ENCODE data around the gene RNASE9. TPM values are rescaled to one million over a fixed set of nuclear protein-coding genes. Genes with fewer than 3 reads are reported as not detected.

Gene RNASE9
- total and polyA plus RNA-seq, 2 donors (not counting 1 experiment from before 2014, with no cell fraction given): not detected

Other genes with a start within 250 kb of the RNASE9 start
- gene CCNB1IP1, start 227.8 kb downstream of the RNASE9 start, total RNA-seq: 77.5 and 110 TPM in 2 replicates
- gene CCNB1IP1, start 227.8 kb downstream of the RNASE9 start, polyA plus RNA-seq: 33.3 and 48.5 TPM in 2 replicates
- 5.6 and 6.6 TPM in 2 replicates for gene PARP2, start 217.4 kb downstream of the RNASE9 start, total RNA-seq
- gene PARP2, start 217.4 kb downstream of the RNASE9 start, polyA plus RNA-seq: 16.9 and 28.7 TPM in 2 replicates
- gene TEP1, start 147.5 kb downstream of the RNASE9 start, total RNA-seq: 15.2 and 21.6 TPM in 2 replicates
- 7.4 and 10.5 TPM in 2 replicates for gene TEP1, start 147.5 kb downstream of the RNASE9 start, polyA plus RNA-seq
- 0.26 and 1.5 TPM in 2 replicates for gene KLHL33, start 124.9 kb downstream of the RNASE9 start, total RNA-seq
- gene KLHL33, start 124.9 kb downstream of the RNASE9 start, polyA plus RNA-seq: 0.09 and 0.17 TPM in 2 replicates
- 29.5 and 34.0 TPM in 2 replicates for gene OSGEP, start 106.2 kb downstream of the RNASE9 start, total RNA-seq
- gene OSGEP, start 106.2 kb downstream of the RNASE9 start, polyA plus RNA-seq: 18.1 and 26.2 TPM in 2 replicates
- gene APEX1, start 105.8 kb downstream of the RNASE9 start, total RNA-seq: 66.6 and 86.5 TPM in 2 replicates
- 187 and 278 TPM in 2 replicates for gene APEX1, start 105.8 kb downstream of the RNASE9 start, polyA plus RNA-seq
- 24.7 and 30.9 TPM in 2 replicates for gene PIP4P1, start 99.6 kb downstream of the RNASE9 start, total RNA-seq
- gene PIP4P1, start 99.6 kb downstream of the RNASE9 start, polyA plus RNA-seq: 34.9 and 39.5 TPM in 2 replicates
- gene PNP, start 91.6 kb downstream of the RNASE9 start, total RNA-seq: 4.4 and 6.9 TPM in 2 replicates
- gene PNP, start 91.6 kb downstream of the RNASE9 start, polyA plus RNA-seq: 25.7 and 54.5 TPM in 2 replicates
- not detected in 2 replicates for gene RNASE10, start 55.5 kb downstream of the RNASE9 start, total RNA-seq
- not detected in 2 replicates for gene RNASE10, start 55.5 kb downstream of the RNASE9 start, polyA plus RNA-seq
- gene RNASE11, start 27.0 kb upstream of the RNASE9 start, total RNA-seq: not detected in 2 replicates
- gene RNASE11, start 27.0 kb upstream of the RNASE9 start, polyA plus RNA-seq: not detected in 2 replicates
- gene RNASE12, start 30.3 kb upstream of the RNASE9 start, total RNA-seq: not detected in 2 replicates
- gene RNASE12, start 30.3 kb upstream of the RNASE9 start, polyA plus RNA-seq: not detected in 2 replicates
- gene OR6S1, start 80.6 kb upstream of the RNASE9 start, total RNA-seq: not detected in 2 replicates
- gene OR6S1, start 80.6 kb upstream of the RNASE9 start, polyA plus RNA-seq: not detected in 2 replicates
- gene RNASE4, start 123.5 kb upstream of the RNASE9 start, total RNA-seq: 20.0 and 22.1 TPM in 2 replicates
- 25.0 and 43.9 TPM in 2 replicates for gene RNASE4, start 123.5 kb upstream of the RNASE9 start, polyA plus RNA-seq
- 5.1 and 6.4 TPM in 2 replicates for gene ANG, start 127.7 kb upstream of the RNASE9 start, total RNA-seq
- gene ANG, start 127.7 kb upstream of the RNASE9 start, polyA plus RNA-seq: 3.9 and 7.3 TPM in 2 replicates
- gene EDDM3A, start 184.8 kb upstream of the RNASE9 start, total RNA-seq: not detected in 2 replicates
- gene EDDM3A, start 184.8 kb upstream of the RNASE9 start, polyA plus RNA-seq: not detected in 2 replicates
- gene EDDM3B, start 207.4 kb upstream of the RNASE9 start, total RNA-seq: not detected in 2 replicates
- not detected in 2 replicates for gene EDDM3B, start 207.4 kb upstream of the RNASE9 start, polyA plus RNA-seq
- gene RNASE6, start 220.2 kb upstream of the RNASE9 start, total RNA-seq: not detected in 2 replicates
- not detected in 2 replicates for gene RNASE6, start 220.2 kb upstream of the RNASE9 start, polyA plus RNA-seq
- not detected in 2 replicates for gene RNASE1, start 241.8 kb upstream of the RNASE9 start, total RNA-seq
- gene RNASE1, start 241.8 kb upstream of the RNASE9 start, polyA plus RNA-seq: not detected in 2 replicates

Data from fibroblast of lung (primary cell).